Mesothelial cell of epicardium (in vitro differentiated cells): ENCODE measurements around the gene ST6GAL1. TPM values are rescaled to one million over a fixed set of nuclear protein-coding genes. Genes with fewer than 3 reads are reported as not detected.
"Not testable (repeated sequence)": the region's sequence is repeated elsewhere in the genome, so short reads cannot be mapped to it uniquely, and the experiment has no call there.

Source experiments
- DNase-seq, 2 experiments: peaks; one replicate each; pipeline ENCODE4 v3.0.0; 2021; ENCODE audit warnings: low spot score in 2 of 2; ENCODE audit not compliant: unreplicated experiment in 2 of 2
- H3K27ac Mint-ChIP-seq: 2 replicates; pipeline ENCODE4 v1.8.0; 2021; ENCODE audit warnings: mixed read lengths
- H3K27me3 Mint-ChIP-seq: 2 replicates; pipeline ENCODE4 v1.8.0; 2021; ENCODE audit warnings: low read depth, mixed read lengths
- H3K36me3 Mint-ChIP-seq: 2 replicates; pipeline ENCODE4 v1.8.0; 2021; ENCODE audit warnings: mixed read lengths
- H3K4me1 Mint-ChIP-seq: 2 replicates; pipeline ENCODE4 v1.8.0; 2021; ENCODE audit warnings: mixed read lengths
- H3K4me3 Mint-ChIP-seq: 2 replicates; pipeline ENCODE4 v1.8.0; 2021; ENCODE audit warnings: mild to moderate bottlenecking, moderate library complexity, mixed read lengths
- H3K9me3 Mint-ChIP-seq: 2 replicates; pipeline ENCODE4 v1.8.0; 2021; ENCODE audit warnings: mixed read lengths
- total RNA-seq: library from RNA; stranded (reverse); gene quantifications from 3 replicates; pipeline ENCODE4 v1.2.1, GENCODE V29; 2021
- TF ChIP-seq, protein P1 (sequence below): fragments of 200-600 bp; sonication (generic); IDR thresholded peaks from one replicate; pipeline ENCODE4 v1.5.0; 2021; ENCODE audit warnings: antibody characterized with exemption; ENCODE audit not compliant: unreplicated experiment

The ST6GAL1 gene
- total RNA-seq, 1 donor from 2014 or later: 50.3 TPM

DNA sequence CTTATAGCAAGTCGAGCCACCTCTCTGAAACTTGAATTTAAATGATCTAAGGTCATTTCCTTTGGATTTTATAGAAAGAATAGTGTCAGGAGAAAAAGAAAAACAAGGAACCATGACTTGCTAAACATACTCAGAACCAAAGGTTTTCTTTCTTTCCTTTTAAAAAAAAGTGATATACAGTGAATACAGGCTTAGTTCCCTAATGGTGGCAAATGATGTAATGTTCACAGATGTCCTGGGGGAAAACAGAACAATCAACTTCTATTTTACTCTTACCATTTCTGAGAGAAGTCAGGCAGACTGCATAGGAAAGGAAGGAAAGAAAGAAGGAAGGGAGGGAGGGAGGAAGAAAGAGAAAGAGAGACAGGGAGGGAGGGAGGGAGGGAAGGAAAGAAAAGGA lies 56.5 kb downstream of the ST6GAL1 start:
- TF ChIP-seq, protein P1, sequence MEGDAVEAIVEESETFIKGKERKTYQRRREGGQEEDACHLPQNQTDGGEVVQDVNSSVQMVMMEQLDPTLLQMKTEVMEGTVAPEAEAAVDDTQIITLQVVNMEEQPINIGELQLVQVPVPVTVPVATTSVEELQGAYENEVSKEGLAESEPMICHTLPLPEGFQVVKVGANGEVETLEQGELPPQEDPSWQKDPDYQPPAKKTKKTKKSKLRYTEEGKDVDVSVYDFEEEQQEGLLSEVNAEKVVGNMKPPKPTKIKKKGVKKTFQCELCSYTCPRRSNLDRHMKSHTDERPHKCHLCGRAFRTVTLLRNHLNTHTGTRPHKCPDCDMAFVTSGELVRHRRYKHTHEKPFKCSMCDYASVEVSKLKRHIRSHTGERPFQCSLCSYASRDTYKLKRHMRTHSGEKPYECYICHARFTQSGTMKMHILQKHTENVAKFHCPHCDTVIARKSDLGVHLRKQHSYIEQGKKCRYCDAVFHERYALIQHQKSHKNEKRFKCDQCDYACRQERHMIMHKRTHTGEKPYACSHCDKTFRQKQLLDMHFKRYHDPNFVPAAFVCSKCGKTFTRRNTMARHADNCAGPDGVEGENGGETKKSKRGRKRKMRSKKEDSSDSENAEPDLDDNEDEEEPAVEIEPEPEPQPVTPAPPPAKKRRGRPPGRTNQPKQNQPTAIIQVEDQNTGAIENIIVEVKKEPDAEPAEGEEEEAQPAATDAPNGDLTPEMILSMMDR: no peak
- H3K4me1 Mint-ChIP-seq: peaks cover 2% of the 10 kb centered on the region
- no peaks in the 10 kb centered on the region for H3K27me3 Mint-ChIP-seq
- H3K36me3 Mint-ChIP-seq: peaks cover 32% of the 10 kb centered on the region
- no peaks in the 10 kb centered on the region for H3K9me3 Mint-ChIP-seq
- no peak overlapping the region for H3K27ac Mint-ChIP-seq
- DNase-seq: no peak
- no peak overlapping the region for H3K4me3 Mint-ChIP-seq

DNA sequence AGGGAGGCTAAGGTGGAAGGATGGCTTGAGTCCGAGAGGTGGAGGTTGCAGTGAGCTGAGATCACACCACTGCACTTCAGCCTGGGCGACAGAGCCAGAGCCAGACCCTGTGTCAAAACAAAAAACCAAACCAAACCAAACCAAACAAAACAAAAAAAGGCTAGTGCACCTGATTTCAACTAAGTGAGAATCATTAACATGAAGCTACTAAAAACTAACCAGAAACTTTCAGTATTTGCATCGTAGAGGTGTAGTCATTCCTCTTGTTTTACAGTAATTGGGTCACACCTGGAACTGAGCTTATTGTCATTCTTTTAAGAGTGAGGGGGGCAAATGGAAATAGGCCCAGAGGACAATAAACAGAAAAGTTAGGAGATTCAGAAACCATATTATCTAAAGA lies 58.5 kb downstream of the ST6GAL1 start:
- no peaks in the 10 kb centered on the region for H3K9me3 Mint-ChIP-seq
- H3K4me1 Mint-ChIP-seq: no peaks in the 10 kb centered on the region
- no peak overlapping the region for H3K27ac Mint-ChIP-seq
- no peaks in the 10 kb centered on the region for H3K27me3 Mint-ChIP-seq
- TF ChIP-seq, protein P1: no peak
- no peak overlapping the region for H3K4me3 Mint-ChIP-seq
- peaks cover 25% of the 10 kb centered on the region for H3K36me3 Mint-ChIP-seq
- no peak for DNase-seq

DNA sequence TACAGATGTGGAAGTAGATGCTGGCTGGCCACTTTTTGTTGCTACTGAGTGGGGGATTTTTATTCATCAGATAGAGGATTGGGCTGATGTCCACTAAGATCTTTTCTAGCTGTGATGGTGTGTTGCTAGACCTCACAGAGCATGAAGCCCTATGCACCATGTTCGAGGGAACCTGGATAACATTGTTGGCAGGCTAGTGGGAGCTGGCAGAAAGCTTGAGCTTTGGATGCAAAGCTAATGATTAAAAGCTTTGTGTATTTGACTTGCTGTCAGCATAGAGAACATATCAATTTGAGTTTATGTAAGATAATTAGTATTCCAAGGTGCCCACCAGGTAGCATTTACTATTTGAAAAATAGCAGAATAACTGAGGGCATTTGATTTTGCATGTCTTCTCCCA lies 59.1 kb downstream of the ST6GAL1 start:
- TF ChIP-seq, protein P1: no peak
- no peak overlapping the region for H3K27ac Mint-ChIP-seq
- no peaks in the 10 kb centered on the region for H3K27me3 Mint-ChIP-seq
- no peak for DNase-seq
- no peak overlapping the region for H3K4me3 Mint-ChIP-seq
- peaks cover 20% of the 10 kb centered on the region for H3K36me3 Mint-ChIP-seq
- no peaks in the 10 kb centered on the region for H3K4me1 Mint-ChIP-seq
- H3K9me3 Mint-ChIP-seq: no peaks in the 10 kb centered on the region

DNA sequence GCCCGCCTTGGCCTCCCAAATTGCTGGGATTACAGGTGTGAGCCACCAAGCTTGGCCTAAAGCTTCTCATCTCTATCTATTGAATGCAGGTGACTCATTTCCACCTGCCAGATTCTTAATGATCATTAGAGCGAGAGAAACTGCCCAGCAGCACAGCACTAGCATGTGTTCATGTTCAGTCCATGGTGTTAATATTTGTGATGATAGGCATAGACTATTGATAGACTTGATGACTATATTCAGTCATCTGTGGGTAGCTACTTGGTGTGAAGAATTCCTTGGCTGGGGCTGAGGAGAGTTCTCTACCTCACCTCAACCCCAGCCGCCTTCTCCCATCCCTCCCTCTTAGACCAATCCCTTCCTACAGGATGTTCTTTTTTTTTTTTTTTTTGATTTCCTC lies 60.0 kb downstream of the ST6GAL1 start:
- Mint-ChIP-seq H3K9me3 (no peaks in the 10 kb centered on the region), H3K36me3 (peaks cover 19% of the 10 kb centered on the region), H3K27me3 (no peaks in the 10 kb centered on the region), H3K27ac (no peak overlapping the region), H3K4me1 (no peaks in the 10 kb centered on the region), H3K4me3 (no peak overlapping the region)
- TF ChIP-seq, protein P1: no peak
- no peak for DNase-seq

DNA sequence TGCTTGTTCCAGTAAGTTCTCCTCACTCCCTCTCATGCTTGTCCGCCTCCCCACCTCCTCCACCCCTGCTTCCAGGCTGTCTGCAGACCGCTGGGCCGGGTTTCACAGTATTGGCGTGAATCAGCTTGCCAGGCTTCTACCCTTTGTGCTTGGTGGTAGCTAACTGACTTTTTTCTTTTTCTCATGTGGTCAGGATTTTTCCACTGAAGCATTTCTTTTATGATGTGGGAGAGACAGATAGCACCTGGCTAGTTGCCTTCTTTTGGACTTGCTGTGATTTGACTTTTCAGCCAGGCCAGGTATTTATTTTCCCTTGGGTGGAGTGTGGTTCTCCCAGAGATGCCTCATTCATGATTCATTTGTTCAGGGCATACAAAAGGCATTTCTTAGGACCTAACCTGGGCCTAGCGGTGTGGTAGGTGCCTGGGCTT lies 60.6 kb downstream of the ST6GAL1 start:
- no peaks in the 10 kb centered on the region for H3K9me3 Mint-ChIP-seq
- no peak for DNase-seq
- H3K4me1 Mint-ChIP-seq: no peaks in the 10 kb centered on the region
- no peaks in the 10 kb centered on the region for H3K27me3 Mint-ChIP-seq
- H3K36me3 Mint-ChIP-seq: peaks cover 19% of the 10 kb centered on the region
- TF ChIP-seq, protein P1: no peak
- no peak overlapping the region for H3K4me3 Mint-ChIP-seq
- peak overlapping the region; percentile 31 for H3K27ac Mint-ChIP-seq

DNA sequence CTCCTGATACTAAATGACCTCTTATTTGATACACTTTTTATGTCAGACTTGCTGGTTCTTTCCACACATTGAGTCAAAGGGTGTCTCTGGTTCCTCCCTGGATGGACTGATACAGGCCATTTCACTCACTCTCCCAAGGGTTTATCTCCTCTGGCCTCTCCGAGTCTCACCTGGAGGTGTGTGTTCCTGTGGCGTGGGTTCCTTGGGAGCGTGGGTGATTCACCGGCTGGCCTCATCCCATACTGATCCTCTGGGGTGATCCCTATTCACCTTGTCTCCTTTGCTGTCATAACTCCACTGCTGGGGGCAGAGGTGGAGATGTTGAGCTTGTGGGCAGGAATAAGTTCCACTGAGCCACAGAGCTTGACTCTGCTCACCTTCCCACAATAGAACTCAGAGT lies 61.1 kb downstream of the ST6GAL1 start:
- Mint-ChIP-seq H3K27me3 (no peaks in the 10 kb centered on the region), H3K9me3 (no peaks in the 10 kb centered on the region), H3K27ac (no peak overlapping the region), H3K4me3 (no peak overlapping the region), H3K4me1 (no peaks in the 10 kb centered on the region), H3K36me3 (peaks cover 18% of the 10 kb centered on the region)
- TF ChIP-seq, protein P1: no peak
- no peak for DNase-seq

DNA sequence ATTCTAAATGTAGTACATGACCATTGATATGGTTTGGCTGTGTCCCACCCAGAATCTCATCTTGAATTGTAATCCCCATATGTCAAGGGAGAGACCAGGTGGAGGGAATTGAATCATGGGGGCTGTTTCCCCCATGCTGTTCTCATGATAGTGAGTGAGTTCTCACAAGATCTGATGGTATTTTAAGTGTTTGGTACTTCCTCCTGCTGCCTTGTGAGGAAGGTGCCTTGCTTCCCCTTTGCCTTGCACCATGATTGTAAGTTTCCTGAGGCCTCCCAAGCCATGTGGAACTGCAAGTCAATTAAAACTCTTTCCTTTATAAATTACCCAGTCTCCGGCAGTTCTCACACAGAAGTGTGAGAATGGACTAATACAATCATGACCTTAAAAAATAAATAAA lies 61.8 kb downstream of the ST6GAL1 start:
- not testable (repeated sequence) for H3K4me1 Mint-ChIP-seq, H3K4me3 Mint-ChIP-seq, H3K27ac Mint-ChIP-seq, DNase-seq, H3K9me3 Mint-ChIP-seq, H3K27me3 Mint-ChIP-seq
- H3K36me3 Mint-ChIP-seq: peaks cover 17% of the 10 kb centered on the region
